Ovary (tissue), 9 donors: Measurements from ENCODE around the gene FEM1C. TPM values are rescaled to one million over a fixed set of nuclear protein-coding genes. Genes with fewer than 3 reads are reported as not detected.
"Not testable (repeated sequence)": the region's sequence is repeated elsewhere in the genome, so short reads cannot be mapped to it uniquely, and the experiment has no call there.

Source experiments
- DNase-seq, 5 donors: peaks; one replicate each; pipeline ENCODE4 v3.0.0-alpha.2; 2019 to 2020
- H3K27ac ChIP-seq, 2 donors: fragments of 200-600 bp; one replicate each; pipeline versions ENCODE4 v1.5.1 to v1.8.0; 2019 to 2022
- H3K27me3 ChIP-seq: fragments of 200-600 bp; one replicate; pipeline ENCODE4 v1.8.0; 2022
- H3K36me3 ChIP-seq: fragments of 200-600 bp; sonication (generic); one replicate; pipeline ENCODE4 v1.5.1; 2019
- H3K4me1 ChIP-seq: one replicate; pipeline ENCODE4 v1.8.1; 2013; ENCODE audit warnings: mild to moderate bottlenecking, moderate library complexity; ENCODE audit not compliant: insufficient read depth
- H3K4me3 ChIP-seq: fragments of 200-600 bp; sonication (generic); one replicate; pipeline ENCODE4 v1.5.1; 2017
- H3K9me3 ChIP-seq, 2 donors: fragments of 200-600 bp in 1 of 2; sonication (generic) in 1 of 2; one replicate each; pipeline versions ENCODE4 v1.5.1 to v1.8.1; 2013 to 2019; ENCODE audit warnings: mild to moderate bottlenecking in 1 of 2, moderate library complexity in 1 of 2
- CTCF ChIP-seq, 3 donors: fragments of 450-650 bp in 2 of 3; fragments of 200-600 bp in 1 of 3; IDR thresholded peaks; one replicate each; pipeline versions ENCODE4 v1.5.1 to v1.8.0; 2016 to 2022; ENCODE audit warnings: antibody characterized with exemption in 3 of 3, mild to moderate bottlenecking in 1 of 3
- EP300 ChIP-seq: sonication (generic); formaldehyde crosslinking; IDR thresholded peaks from one replicate; pipeline ENCODE4 v1.6.1; 2017; ENCODE audit warnings: antibody characterized with exemption
- POLR2A ChIP-seq: fragments of 450-650 bp; IDR thresholded peaks from one replicate; pipeline ENCODE4 v1.6.1; 2017; ENCODE audit warnings: antibody characterized with exemption, mild to moderate bottlenecking, moderate library complexity
- WGBS, 3 donors: extraction: QIAGEN DNeasy Blood & Tissue Kit in 1 of 3; methylation state at CpG; one replicate each; pipeline versions ENCODE4 v1.1.5 to v1.1.7; 2013 to 2017; 5-methylcytosine and 5-hydroxymethylcytosine counted together
- intact Hi-C, 4 donors: fragments of 100-400 bp; cut with DNase I; formaldehyde crosslinking; loops; one replicate each; pipeline versions ENCODE4 v1.11.0 to v1.15.1; 2022 to 2023
- polyA plus RNA-seq, 2 donors: library from polyadenylated mRNA; stranded (reverse); fragments of 200-250 nt in 1 of 2; fragments of 350-450 nt in 1 of 2; fragmentation: Illumina TruSeq in 1 of 2; extraction: RNeasy Lipid Tissue Mini Kit (QIAGEN cat#74804) in 1 of 2; gene quantifications; one replicate each; pipeline ENCODE4 v1.2.3, GENCODE V29; 2013 to 2014
- total RNA-seq, 7 donors: library from RNA; depleted of rRNA in 2 of 7; stranded (reverse); fragments of >200 nt in 2 of 7; fragmentation: NEBNext Ultra II Directional in 3 of 7; extraction: Animal tissue kit (Norgen Biotek cat#: 25700) in 3 of 7; gene quantifications; one replicate each; pipeline versions ENCODE4 v1.1.0 to v1.2.4, GENCODE V29; 2016 to 2023
- donor health status: DM: no; HTN: no; CAD: no; lungs with moderate emphysema.
- donor health status: DM: no; HTN: no; CAD: no.
- donor health status: Bipolar disorder and iron deficiency.
- donor health status: DM: yes; HTN: yes; CAD: no.
- donor health status: DM: no; HTN: no; CAD: no.
- donor health status: DM: yes; HTN: yes; CAD: no.

Gene FEM1C
- total and polyA plus RNA-seq, 9 donors: 6.5 to 16.6 (median 14.5) TPM

- no peaks in the 10 kb centered on the region for H3K36me3 ChIP-seq
- intact Hi-C loops: no loop called here
- H3K4me3 ChIP-seq: no peak overlapping the region
- TF ChIP-seq POLR2A (no peak), EP300 (no peak), CTCF (IDR thresholded peaks at IDR 0.05) (no peak)
- 86 to 93% (median 90%) methylated on average over 4 of the region's 4 CpGs for WGBS, 3 donors
- DNase-seq: no peak
- no peaks in the 10 kb centered on the region for H3K9me3 ChIP-seq
- H3K27me3 ChIP-seq: no peaks in the 10 kb centered on the region
- H3K27ac ChIP-seq: no peak overlapping the region
- no peaks in the 10 kb centered on the region for H3K4me1 ChIP-seq
These were observed 60.2 kb downstream of the FEM1C start for GRCh38 chr5:115484368-115484767.

GRCh38 chr5:115480900-115481299, 63.7 kb downstream of the FEM1C start:
- no peaks in the 10 kb centered on the region for H3K4me1 ChIP-seq
- intact Hi-C loops: no loop called here

GRCh38 chr5:115480271-115480670, 64.3 kb downstream of the FEM1C start:
- intact Hi-C loops: no loop called here
- no peaks in the 10 kb centered on the region for H3K9me3 ChIP-seq
- H3K27ac ChIP-seq: no peak overlapping the region
- TF ChIP-seq CTCF (IDR thresholded peaks at IDR 0.05) (no peak), POLR2A (no peak), EP300 (no peak)
- DNase-seq: no peak
- H3K36me3 ChIP-seq: no peaks in the 10 kb centered on the region
- 64 to 77% (median 66%) methylated on average over 4 of the region's 4 CpGs for WGBS, 3 donors
- H3K27me3 ChIP-seq: no peaks in the 10 kb centered on the region
- H3K4me3 ChIP-seq: no peak overlapping the region
- H3K4me1 ChIP-seq: no peaks in the 10 kb centered on the region

More at GRCh38 chr5:115480900-115481299, 63.7 kb downstream of the FEM1C start:
- TF ChIP-seq CTCF (IDR thresholded peaks at IDR 0.05) (no peak), EP300 (no peak), POLR2A (no peak)
- Histone ChIP-seq H3K27ac (no peak overlapping the region), H3K9me3 (no peaks in the 10 kb centered on the region), H3K36me3 (no peaks in the 10 kb centered on the region), H3K4me3 (no peak overlapping the region), H3K27me3 (no peaks in the 10 kb centered on the region)
- no peak for DNase-seq

- H3K27ac ChIP-seq, H3K9me3 ChIP-seq, H3K27me3 ChIP-seq, H3K36me3 ChIP-seq, DNase-seq, H3K4me1 ChIP-seq, H3K4me3 ChIP-seq, intact Hi-C loops: not testable (repeated sequence)
- 71 to 78% (median 75%) methylated on average over 2 of the region's 2 CpGs for WGBS, 3 donors
These were observed 65.3 kb downstream of the FEM1C start for GRCh38 chr5:115479166-115479873.

- no peaks in the 10 kb centered on the region for H3K4me1 ChIP-seq
- 50 to 69% (median 57%) methylated on average over 2 of the region's 2 CpGs for WGBS, 3 donors
- no peaks in the 10 kb centered on the region for H3K9me3 ChIP-seq
- H3K4me3 ChIP-seq: no peak overlapping the region
- intact Hi-C loops: no loop called here
- TF ChIP-seq CTCF (IDR thresholded peaks at IDR 0.05) (no peak), EP300 (no peak), POLR2A (no peak)
- H3K36me3 ChIP-seq: no peaks in the 10 kb centered on the region
- H3K27me3 ChIP-seq: no peaks in the 10 kb centered on the region
- no peak for DNase-seq
- H3K27ac ChIP-seq: no peak overlapping the region
These were observed 66.3 kb downstream of the FEM1C start for GRCh38 chr5:115478281-115478680.
